KMS-11 (cell line): Measurements from ENCODE around the gene TTC21A.

Experiments used
- H2AFZ ChIP-seq: fragments of 200-600 bp; sonication (generic); 2 replicates; pipeline ENCODE4 v1.6.1; 2016; ENCODE audit warnings: antibody characterized with exemption, mixed run types, low read depth
- H3K27ac ChIP-seq: fragments of 200-600 bp; sonication (generic); 2 replicates; pipeline ENCODE4 v1.6.1; 2016; ENCODE audit warnings: mild to moderate bottlenecking, mixed run types
- H3K27me3 ChIP-seq: fragments of 200-600 bp; sonication (generic); 2 replicates; pipeline ENCODE4 v1.6.1; 2017; ENCODE audit warnings: mild to moderate bottlenecking, low read depth, mixed run types, moderate library complexity; ENCODE audit not compliant: insufficient read depth
- H3K36me3 ChIP-seq: fragments of 200-600 bp; sonication (generic); 2 replicates; pipeline ENCODE4 v1.6.1; 2017; ENCODE audit warnings: mild to moderate bottlenecking, mixed run types; ENCODE audit not compliant: insufficient read depth
- H3K4me1 ChIP-seq: fragments of 200-600 bp; sonication (generic); 2 replicates; pipeline ENCODE4 v1.6.1; 2016; ENCODE audit warnings: mild to moderate bottlenecking, low read depth, mixed run types; ENCODE audit not compliant: poor library complexity, severe bottlenecking
- H3K4me2 ChIP-seq: fragments of 200-600 bp; sonication (generic); 2 replicates; pipeline ENCODE4 v1.7.0; 2016; ENCODE audit warnings: mild to moderate bottlenecking, mixed run types
- H3K4me3 ChIP-seq: fragments of 200-600 bp; sonication (generic); IDR thresholded peaks from 2 replicates; pipeline ENCODE4 v1.6.1; 2017; ENCODE audit warnings: low read depth, low read length, mixed read lengths; ENCODE audit not compliant: insufficient read depth
- H3K79me2 ChIP-seq: fragments of 200-600 bp; sonication (generic); 2 replicates; pipeline ENCODE4 v1.6.1; 2016; ENCODE audit warnings: low read depth, mixed run types; ENCODE audit not compliant: insufficient read depth
- H3K9ac ChIP-seq: fragments of 200-600 bp; sonication (generic); 2 replicates; pipeline ENCODE4 v1.6.1; 2016; ENCODE audit warnings: mild to moderate bottlenecking, mixed run types
- H4K20me1 ChIP-seq: fragments of 200-600 bp; sonication (generic); 2 replicates; pipeline ENCODE4 v1.6.1; 2016; ENCODE audit warnings: mild to moderate bottlenecking, mixed run types; ENCODE audit not compliant: insufficient read depth
- TF ChIP-seq, protein P1 (sequence below): fragments of 200-600 bp; sonication (generic); conservative IDR thresholded peaks from 2 replicates; pipeline ENCODE4 v1.6.1; 2017; ENCODE audit warnings: low read depth, mild to moderate bottlenecking, antibody characterized with exemption, low read length, moderate library complexity, mixed read lengths

TTC21A gene

DNA sequence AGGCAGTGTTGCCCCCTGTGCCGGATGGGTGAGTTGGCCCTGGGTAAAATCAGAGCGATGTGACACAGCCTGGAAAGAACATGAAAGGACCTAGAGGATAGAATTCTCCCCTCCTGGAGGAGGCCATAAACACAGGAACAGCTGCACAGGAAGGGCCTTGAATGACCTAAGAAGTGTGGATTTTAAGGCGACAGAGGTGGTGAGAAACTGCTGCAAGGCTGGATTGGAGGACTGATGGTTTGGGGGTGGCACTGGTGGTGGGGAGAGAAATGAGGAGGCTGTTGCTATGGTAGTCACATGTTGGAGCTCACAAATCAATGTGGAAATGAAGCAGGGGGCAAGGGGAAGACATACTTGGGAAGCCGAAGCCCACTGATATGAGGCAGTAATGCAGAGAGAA is 71.1 kb downstream of the TTC21A start:
- H3K9ac ChIP-seq = no peak overlapping the region
- H3K79me2 ChIP-seq = no peaks in the 10 kb centered on the region
- no peaks in the 10 kb centered on the region for H3K27me3 ChIP-seq
- no peaks in the 10 kb centered on the region for H3K36me3 ChIP-seq
- no peak overlapping the region for H3K27ac ChIP-seq
- H2AFZ ChIP-seq = peak overlapping the region; percentile 38; the same call in 1 of the 2 replicates
- no peaks in the 10 kb centered on the region for H4K20me1 ChIP-seq
- peaks cover 36% of the 10 kb centered on the region for H3K4me1 ChIP-seq
- H3K4me3 ChIP-seq = no peak overlapping the region
- TF ChIP-seq, protein P1, sequence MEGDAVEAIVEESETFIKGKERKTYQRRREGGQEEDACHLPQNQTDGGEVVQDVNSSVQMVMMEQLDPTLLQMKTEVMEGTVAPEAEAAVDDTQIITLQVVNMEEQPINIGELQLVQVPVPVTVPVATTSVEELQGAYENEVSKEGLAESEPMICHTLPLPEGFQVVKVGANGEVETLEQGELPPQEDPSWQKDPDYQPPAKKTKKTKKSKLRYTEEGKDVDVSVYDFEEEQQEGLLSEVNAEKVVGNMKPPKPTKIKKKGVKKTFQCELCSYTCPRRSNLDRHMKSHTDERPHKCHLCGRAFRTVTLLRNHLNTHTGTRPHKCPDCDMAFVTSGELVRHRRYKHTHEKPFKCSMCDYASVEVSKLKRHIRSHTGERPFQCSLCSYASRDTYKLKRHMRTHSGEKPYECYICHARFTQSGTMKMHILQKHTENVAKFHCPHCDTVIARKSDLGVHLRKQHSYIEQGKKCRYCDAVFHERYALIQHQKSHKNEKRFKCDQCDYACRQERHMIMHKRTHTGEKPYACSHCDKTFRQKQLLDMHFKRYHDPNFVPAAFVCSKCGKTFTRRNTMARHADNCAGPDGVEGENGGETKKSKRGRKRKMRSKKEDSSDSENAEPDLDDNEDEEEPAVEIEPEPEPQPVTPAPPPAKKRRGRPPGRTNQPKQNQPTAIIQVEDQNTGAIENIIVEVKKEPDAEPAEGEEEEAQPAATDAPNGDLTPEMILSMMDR = no peak
- H3K4me2 ChIP-seq = peak overlapping the region; percentile 67

DNA sequence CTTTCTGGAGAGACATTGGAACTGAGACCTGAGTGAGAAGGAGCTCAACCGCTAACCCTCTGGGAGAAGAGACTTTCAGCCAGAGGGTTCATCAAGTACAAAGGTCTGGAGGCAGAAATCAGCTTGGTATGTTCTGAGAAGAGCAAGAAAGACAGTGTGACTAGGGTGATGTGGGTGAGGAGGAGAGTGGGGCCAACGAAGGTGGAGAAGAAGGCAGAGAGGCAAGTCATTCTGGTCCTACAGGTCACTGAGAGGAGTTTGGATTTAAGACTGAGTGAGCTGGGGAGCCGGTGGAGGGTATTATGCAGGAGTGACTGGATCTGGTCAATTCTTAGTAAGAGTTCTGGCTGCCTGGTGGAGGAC is 72.7 kb downstream of the TTC21A start:
- H3K4me1 ChIP-seq = peaks cover 36% of the 10 kb centered on the region
- H3K27ac ChIP-seq = no peak overlapping the region
- H4K20me1 ChIP-seq = no peaks in the 10 kb centered on the region
- H3K9ac ChIP-seq = no peak overlapping the region; the same call in 1 of the 2 replicates
- no peaks in the 10 kb centered on the region for H3K36me3 ChIP-seq
- peak overlapping the region; percentile 66; the same call in 1 of the 2 replicates for H2AFZ ChIP-seq
- no peak overlapping the region for H3K4me3 ChIP-seq
- H3K27me3 ChIP-seq = no peaks in the 10 kb centered on the region
- no peaks in the 10 kb centered on the region for H3K79me2 ChIP-seq
- TF ChIP-seq, protein P1 = no peak
- H3K4me2 ChIP-seq = peak overlapping the region; percentile 63

DNA sequence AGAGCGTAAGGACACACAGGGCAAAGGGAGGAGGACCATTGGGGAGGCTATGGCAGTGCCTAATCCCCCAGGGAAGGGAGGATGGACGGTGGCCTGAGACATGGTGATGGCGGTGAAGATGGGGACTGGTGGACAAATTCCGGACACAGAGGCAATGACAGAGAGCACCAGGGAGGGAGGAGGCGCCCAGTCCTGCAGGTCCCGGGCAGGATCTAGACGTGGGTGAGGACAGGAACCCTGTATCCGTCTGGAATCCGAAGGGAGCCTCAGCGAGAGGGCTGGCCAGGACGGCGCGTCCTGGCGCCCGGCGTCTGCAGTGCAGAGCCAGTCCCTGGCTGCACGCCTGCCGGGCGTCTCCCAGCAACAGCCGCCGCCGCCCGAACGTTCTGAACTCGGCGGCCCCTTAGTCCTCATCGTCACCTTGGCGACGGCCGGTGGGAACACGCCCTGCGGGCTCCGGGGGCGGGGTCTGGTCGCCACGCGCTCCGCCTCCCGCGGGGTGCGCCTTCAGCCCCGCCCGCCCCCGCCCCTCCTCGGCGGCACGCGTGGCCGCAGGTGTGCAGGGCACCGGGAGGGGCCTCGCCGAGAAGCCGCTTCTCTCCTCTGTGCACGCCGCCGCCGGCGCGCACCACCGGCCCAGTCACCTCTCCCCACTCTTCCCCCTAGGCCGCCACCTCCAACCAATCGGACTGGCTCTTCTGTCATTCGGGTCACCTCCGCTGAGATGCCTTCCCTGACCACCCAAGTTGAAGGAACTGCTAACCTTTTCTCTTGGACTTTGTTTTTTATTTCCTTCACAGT is 73.3 kb downstream of the TTC21A start:
- Histone ChIP-seq H4K20me1 (no peaks in the 10 kb centered on the region), H3K27me3 (no peaks in the 10 kb centered on the region), H3K36me3 (no peaks in the 10 kb centered on the region), H3K4me1 (peaks cover 36% of the 10 kb centered on the region), H3K4me2 (peak overlapping the region; percentile 82), H2AFZ (peak overlapping the region; percentile 69), H3K79me2 (no peaks in the 10 kb centered on the region), H3K9ac (peak overlapping the region; percentile 40; the same call in 1 of the 2 replicates), H3K4me3 (no peak overlapping the region), H3K27ac (peak overlapping the region; percentile 43; the same call in 1 of the 2 replicates)
- TF ChIP-seq, protein P1 = no peak

DNA sequence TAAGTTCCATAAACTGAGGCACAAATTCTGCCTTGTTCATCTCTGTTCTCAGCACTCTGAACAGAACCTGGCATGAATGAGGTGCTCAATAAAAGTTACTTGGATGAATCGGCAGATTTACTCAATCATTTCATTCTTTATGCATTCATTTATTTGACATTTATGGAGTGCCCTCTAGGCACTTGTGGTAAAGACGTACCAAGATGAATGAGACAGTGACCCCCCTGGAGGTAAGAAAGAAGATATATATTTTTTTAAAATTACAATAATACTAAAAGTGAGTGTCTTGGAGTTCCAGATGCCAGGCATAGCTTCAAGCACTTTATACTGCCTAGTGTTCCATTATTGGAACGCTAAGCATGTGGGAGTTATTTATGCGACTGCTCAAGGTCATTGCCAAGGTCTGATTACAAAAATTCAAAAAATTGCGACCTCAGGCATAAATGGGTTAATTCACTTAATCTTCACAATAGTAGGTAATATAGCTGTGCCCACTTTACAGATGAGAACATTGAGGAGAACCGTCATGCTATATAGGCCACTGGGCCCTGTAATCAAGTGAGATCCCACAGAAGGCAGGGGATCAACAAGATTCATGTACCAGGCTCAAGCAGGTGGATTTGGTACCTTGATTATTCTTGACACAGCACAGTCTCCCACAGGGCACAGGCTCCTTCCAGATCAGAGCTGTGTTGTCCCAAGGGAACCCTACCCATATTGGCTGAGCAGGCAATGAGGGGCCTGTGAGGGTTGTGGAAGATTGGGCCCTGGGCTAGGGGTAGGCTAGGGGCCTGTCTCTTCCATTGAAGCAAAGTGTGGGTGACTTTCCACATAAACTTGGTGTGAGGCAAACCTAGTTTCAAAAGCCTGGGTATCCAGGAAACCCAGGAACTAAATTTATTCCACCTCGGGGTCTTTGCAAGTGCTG is 74.2 kb downstream of the TTC21A start:
- TF ChIP-seq, protein P1 = no peak
- H4K20me1 ChIP-seq = no peaks in the 10 kb centered on the region
- H3K9ac ChIP-seq = peak overlapping the region; percentile 40; the same call in 1 of the 2 replicates
- peak overlapping the region; percentile 43; the same call in 1 of the 2 replicates for H3K27ac ChIP-seq
- peaks cover 36% of the 10 kb centered on the region for H3K4me1 ChIP-seq
- no peak overlapping the region for H3K4me3 ChIP-seq
- H3K4me2 ChIP-seq = peak overlapping the region; percentile 82
- H3K36me3 ChIP-seq = no peaks in the 10 kb centered on the region
- H3K79me2 ChIP-seq = no peaks in the 10 kb centered on the region
- no peaks in the 10 kb centered on the region for H3K27me3 ChIP-seq
- peak overlapping the region; percentile 69 for H2AFZ ChIP-seq
